HG03175 (cell line): ENCODE measurements around the gene CAMK2G.
"Not testable (repeated sequence)": the region's sequence is repeated elsewhere in the genome, so short reads cannot be mapped to it uniquely, and the experiment has no call there.

Experiments used
- ATAC-seq: cut with Tn5 transposase; IDR thresholded peaks from one replicate; pipeline ENCODE4 v1.9.1; 2021; ENCODE audit warnings: mild to moderate bottlenecking, moderate library complexity; ENCODE audit not compliant: unreplicated experiment

The CAMK2G gene

DNA sequence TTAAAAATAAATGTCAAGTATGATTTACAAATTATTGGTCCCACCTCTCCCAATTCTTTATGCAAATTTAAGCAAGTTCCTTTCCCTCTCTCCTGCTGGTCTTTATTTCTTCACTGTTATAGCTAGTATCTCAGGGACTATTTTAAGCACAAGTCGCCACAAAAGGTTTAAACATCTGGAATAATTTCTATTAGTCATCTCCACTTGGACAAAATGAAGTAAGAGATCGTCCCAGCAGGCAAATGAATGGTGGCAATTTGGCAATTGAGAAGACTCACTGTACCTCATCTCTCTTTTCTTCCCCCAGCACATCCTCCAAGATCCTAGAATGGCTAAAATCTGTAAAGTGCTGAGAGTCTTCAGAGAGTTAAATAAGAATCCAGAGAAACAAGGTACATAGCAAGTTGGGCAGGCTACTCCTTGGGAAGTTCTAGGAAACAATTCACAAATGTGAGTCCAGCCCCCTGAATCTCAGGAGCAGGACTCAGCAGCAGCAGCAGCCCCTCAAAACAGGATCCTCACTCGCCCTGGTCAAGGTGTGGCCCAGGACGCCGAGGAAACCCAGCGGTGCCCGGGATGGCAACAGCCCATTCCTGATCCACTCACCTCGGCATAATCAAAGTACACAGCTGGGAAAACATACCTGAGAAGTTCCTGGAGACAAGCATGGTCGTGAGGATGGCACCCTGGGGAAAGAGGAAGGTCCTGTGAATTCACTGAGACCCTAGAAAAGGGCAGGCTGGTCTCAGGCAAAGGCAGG lies 32.6 kb downstream of the CAMK2G start:
- no peak for ATAC-seq

GRCh38 chr10:73841061-73841421 lies 33.3 kb downstream of the CAMK2G start:
- no peak for ATAC-seq

DNA sequence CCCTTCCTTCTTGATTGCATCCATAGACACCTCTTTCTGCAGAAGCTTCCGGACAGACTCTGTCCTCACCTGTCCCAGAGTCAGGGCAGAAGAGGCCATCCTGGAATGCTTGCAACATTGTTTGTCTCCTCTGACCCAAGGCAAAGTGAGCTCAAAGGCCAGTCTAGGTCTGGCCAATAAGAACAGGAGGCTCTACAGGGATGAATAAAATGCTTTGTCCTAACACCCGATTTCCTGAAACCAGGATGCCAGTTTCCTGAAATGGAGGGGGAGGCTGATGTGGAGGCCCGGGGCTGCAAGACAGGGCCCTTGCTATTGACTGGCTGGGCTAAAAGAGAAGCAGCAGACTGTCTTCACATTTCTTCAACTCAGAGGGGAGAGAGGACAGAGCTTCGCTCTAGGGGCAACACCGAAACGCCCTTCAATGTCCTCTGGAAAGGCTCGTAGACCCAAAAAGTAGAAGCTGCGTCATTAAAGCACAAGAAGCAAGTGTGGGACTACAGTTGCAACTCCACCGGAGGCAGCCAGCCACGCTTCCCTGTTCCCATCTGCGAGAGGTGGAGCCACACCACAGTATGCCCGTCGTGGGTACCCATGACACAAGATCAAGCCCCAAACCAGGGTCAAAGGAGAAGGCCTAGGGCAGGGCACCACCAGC lies 33.8 kb downstream of the CAMK2G start:
- ATAC-seq, result no peak

DNA sequence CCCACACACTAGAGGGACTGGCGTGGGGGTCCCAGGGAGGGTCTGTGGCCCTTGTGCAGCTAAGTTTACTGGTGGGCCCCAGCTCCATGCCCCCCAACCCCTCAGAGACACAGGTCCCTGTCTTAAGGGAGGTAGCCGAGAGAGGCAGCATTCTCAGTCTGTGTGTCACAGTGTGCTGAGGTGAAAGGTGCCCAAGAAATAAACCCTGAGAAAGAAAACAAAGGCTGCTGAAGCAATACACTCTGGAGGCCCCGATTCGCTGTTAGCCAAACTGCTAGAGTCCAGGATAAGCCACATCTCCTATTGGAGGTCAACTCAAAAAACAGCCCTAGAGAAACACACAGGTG lies 34.3 kb downstream of the CAMK2G start:
- ATAC-seq, result no peak

DNA sequence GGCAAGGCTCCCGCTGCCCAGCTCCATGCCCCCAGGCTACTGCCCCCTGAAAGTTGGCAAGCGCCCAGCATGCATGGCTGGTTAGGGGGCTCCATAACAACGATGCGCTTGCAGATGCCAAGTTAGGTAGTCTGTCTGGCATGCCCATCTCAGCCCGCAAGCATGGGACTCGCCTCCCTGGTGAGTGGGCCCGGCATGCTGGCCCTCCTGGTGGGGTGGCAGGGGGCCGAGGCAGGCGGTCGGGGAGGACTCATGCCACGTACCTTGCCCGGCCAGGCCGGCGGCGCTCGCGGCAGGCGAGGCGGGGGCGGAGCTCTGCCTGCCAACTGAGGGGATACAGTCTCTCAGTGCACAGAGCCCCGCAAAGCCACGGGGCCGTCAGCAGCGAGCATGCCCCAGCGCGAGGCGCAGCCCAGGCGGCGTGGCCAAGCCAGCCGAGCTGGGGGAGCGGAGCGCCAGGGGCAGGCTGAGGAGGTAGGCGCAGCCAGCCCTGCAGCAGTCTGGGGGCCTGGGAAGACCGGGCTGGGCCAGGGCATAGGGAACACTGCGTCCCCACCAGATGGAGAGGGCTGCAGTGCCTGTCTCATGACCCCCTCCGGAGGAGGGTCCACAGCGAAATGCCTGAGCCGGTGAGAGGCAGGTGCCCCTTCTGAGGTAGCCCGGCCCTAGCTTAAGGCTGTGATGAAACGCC lies 34.9 kb downstream of the CAMK2G start:
- no peak for ATAC-seq

- no peak for ATAC-seq
These were observed 35.5 kb downstream of the CAMK2G start for GRCh38 chr10:73838827-73839226.

DNA sequence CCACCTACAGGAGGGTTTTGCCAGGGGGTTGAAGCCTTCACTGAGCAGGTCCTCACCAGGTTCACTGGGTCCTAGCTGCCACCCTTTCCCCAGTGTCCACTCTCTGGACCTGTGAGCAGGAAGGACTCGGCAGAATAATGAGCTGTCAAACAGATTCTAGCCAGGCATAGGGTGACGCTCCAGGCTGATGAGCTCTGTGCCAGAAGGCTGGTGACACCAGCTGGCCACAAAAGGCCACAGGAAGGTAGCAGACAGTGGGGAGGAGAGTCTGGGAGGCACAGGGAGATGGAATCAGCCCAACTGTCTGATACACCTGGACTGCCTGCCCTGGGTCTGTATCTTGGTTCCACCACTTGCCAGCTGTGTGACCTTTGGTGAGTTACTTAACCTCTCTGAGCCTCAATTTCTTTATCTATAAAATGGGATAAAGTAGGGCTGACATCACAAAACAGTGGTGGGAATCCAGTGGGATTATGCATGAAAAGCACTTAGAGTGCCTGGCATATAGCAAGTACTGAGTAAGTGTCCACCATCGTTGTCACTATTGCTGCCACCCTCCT lies 36.3 kb downstream of the CAMK2G start:
- ATAC-seq, result no peak

GRCh38 chr10:73837072-73837471 lies 37.3 kb downstream of the CAMK2G start:
- no peak for ATAC-seq

GRCh38 chr10:73836427-73836980 lies 37.9 kb downstream of the CAMK2G start:
- ATAC-seq, result no peak

- not testable (repeated sequence) for ATAC-seq
These were observed 45.3 kb downstream of the CAMK2G start for GRCh38 chr10:73829090-73829489.

GRCh38 chr10:73828161-73828560 lies 46.2 kb downstream of the CAMK2G start:
- no peak for ATAC-seq

DNA sequence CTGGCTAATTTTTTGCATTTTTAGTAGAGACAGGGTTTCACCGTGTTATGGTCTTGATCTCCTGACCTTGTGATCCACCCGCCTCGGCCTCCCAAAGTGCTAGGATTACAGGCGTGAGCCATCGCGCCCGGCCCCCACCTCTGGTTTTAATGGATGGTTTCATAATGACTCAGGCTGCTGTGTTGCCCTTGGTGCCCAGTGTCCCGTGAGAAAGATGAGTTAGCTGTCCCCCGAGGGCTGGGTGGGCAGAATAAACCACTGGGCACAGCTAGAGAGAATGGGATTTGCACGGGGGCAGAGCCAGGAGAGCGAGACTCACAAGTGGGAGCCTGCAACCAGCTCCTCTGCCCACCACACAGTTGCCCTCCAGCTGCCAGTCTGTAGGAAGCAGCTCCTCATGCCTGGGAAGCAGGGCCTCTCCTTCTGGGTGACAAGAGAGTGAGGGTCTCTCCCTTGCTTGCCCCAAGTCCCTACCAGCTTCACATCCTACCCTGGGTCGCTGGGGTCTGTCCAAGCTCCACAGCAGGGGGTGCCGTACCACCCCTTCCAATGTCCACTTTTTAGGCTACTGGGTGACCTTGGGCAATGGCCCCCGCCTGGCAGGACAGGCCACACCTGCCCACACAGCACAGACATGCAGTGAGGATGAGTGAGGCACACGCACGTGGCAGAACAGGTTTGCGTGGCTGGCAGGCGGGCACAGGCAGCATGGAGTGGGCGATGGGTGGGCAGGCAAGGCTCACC lies 46.8 kb downstream of the CAMK2G start:
- no peak for ATAC-seq

GRCh38 chr10:73824146-73824725 lies 50.1 kb downstream of the CAMK2G start:
- no peak for ATAC-seq

DNA sequence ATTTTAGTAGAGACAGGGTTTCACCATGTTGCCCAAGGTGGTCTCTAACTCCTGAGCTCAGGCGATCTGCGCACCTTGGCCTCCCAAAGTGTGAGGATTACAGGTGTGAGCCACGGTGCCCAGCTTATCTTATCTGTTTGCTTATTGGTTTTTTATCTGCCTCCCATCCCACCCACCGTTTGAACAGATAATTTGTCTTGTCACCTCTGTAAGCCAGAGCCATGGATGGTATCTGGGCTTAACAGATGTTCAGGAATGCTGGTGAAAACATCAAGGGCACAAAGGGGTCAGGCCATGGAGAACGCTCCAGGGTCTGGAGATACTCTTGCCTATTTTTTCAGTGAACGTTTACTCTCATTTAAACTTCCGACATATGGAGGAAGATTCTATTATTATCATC lies 51.0 kb downstream of the CAMK2G start:
- no peak for ATAC-seq

GRCh38 chr10:73819513-73820093 lies 54.8 kb downstream of the CAMK2G start:
- no peak for ATAC-seq

GRCh38 chr10:73819081-73819480 lies 55.3 kb downstream of the CAMK2G start:
- ATAC-seq, result no peak

- no peak for ATAC-seq
These were observed 56.0 kb downstream of the CAMK2G start for GRCh38 chr10:73818402-73818801.

DNA sequence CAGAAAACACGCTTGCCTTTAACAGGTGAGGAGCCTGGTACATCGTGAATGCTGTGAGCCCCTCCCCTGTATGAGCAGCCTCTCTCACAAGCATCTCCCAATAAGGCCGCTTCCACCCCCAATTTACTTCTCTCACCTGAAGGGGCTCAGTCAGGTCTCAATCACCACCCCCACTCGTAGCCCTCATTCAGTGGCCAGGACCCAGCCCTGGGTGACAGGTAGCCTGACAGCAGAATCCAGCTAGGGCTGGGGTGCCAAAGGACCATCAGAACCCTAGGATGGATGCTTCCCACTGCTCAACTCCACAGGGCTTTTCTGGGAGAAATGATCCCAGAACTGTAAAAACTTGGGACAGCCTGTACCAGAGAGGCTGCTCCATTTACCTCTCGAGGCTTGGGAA lies 56.5 kb downstream of the CAMK2G start:
- no peak for ATAC-seq

DNA sequence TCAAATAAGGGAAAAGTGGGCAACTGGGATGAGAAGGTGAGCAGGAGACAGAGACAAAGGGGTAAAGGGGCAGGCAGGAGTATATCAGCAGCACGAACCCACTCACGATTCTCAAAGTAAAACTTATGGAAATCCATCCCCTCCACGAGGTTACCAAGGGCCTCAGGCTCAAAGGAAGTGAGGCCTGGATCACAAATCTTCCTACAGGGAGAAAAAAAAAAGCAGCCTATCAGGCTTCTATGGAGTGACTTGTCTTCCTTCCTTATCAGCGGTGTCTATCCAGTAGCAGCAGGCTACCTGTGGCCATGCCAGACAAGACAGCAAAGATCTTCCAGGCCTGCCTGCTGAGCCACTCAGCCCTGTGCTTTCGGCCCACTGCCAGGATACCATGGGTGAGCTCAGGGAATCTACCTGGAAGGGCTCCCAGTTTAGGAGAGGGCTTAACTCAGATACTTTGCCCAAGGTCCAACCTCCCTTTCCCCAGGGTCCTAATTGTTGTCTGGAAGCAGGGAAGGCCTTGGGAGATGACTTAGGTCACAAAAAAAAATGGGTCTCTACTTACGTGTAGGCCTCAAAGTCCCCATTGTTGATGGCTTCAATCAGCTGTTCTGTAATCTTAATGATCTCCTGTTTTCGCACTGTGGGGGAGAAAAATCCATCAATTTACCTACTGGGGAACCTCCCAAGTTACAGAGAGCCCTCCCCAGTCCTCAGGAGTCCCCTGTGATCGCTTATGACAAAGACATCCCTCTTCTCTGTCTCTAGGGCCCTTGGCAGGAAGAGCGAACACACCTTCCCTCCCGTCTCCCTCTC lies 57.2 kb downstream of the CAMK2G start:
- ATAC-seq, result no peak

DNA sequence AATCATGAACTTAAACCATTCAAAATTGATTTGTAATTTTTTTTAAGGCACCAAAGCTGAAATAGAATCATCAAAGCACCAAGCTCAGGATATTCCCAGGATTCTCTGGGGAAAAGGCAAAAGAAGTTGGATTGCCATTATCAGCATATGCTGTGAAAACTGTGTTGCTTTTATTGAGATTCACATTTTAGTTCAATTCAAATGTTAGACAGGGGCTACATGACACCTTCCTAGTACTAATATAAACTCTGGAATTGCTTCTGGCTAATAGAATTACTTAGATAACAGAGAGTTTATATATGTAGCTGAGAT lies 58.7 kb downstream of the CAMK2G start:
- ATAC-seq, result no peak
